GM21528 (cell line): ENCODE measurements around the gene PLEKHA6.

Source experiments
- ATAC-seq: cut with Tn5 transposase; IDR thresholded peaks from one replicate; pipeline ENCODE4 v1.9.1; 2021; ENCODE audit warnings: mild to moderate bottlenecking, moderate library complexity; ENCODE audit not compliant: unreplicated experiment, low FRiP score

PLEKHA6 gene

GRCh38 chr1:204266504-204267034, 93.2 kb downstream of the PLEKHA6 start:
- no peak for ATAC-seq

GRCh38 chr1:204265665-204266064, 94.1 kb downstream of the PLEKHA6 start:
- ATAC-seq, result no peak

GRCh38 chr1:204264805-204265204, 94.9 kb downstream of the PLEKHA6 start:
- no peak for ATAC-seq

- ATAC-seq, result no peak
Measured at GRCh38 chr1:204263254-204263910, 96.3 kb downstream of the PLEKHA6 start.

- no peak for ATAC-seq
Measured at GRCh38 chr1:204262506-204263253, 97.0 kb downstream of the PLEKHA6 start.

GRCh38 chr1:204261746-204262505, 97.8 kb downstream of the PLEKHA6 start:
- no peak for ATAC-seq

GRCh38 chr1:204261266-204261665, 98.5 kb downstream of the PLEKHA6 start:
- no peak for ATAC-seq

GRCh38 chr1:204260601-204261197, 99.0 kb downstream of the PLEKHA6 start:
- no peak for ATAC-seq

GRCh38 chr1:204259782-204260181, 99.9 kb downstream of the PLEKHA6 start:
- no peak for ATAC-seq

- no peak for ATAC-seq
Measured at GRCh38 chr1:204259196-204259595, 100.5 kb downstream of the PLEKHA6 start.

- ATAC-seq, result no peak
Measured at GRCh38 chr1:204258213-204259115, 101.3 kb downstream of the PLEKHA6 start.

GRCh38 chr1:204257446-204257845, 102.3 kb downstream of the PLEKHA6 start:
- no peak for ATAC-seq

- no peak for ATAC-seq
Measured at GRCh38 chr1:204256531-204256930, 103.2 kb downstream of the PLEKHA6 start.

GRCh38 chr1:204255966-204256365, 103.8 kb downstream of the PLEKHA6 start:
- no peak for ATAC-seq

- ATAC-seq, result no peak
Measured at GRCh38 chr1:204255225-204255624, 104.5 kb downstream of the PLEKHA6 start.

GRCh38 chr1:204254031-204254661, 105.6 kb downstream of the PLEKHA6 start:
- ATAC-seq, result no peak

- no peak for ATAC-seq
Measured at GRCh38 chr1:204251926-204252689, 107.6 kb downstream of the PLEKHA6 start.

GRCh38 chr1:204251286-204251685, 108.4 kb downstream of the PLEKHA6 start:
- no peak for ATAC-seq
